ENCODE data around the gene SMPD3.
A peak's percentile ranks its signal among the peaks of the same experiment; 100 is the strongest.

SMPD3 gene

GRCh38 chr16:68417711-68418301, 30.5 kb downstream of the SMPD3 start:
- DNase-seq (ENCODE audit: low read depth in 1 of 2, low spot score in 1 of 2) = peak in 1 of 2 experiments; percentile 44
- TF ChIP-seq POLR2AphosphoS5 (IDR thresholded peaks at IDR 0.05; ENCODE audit: low read depth) = no peak
- no peaks in the 10 kb centered on the region for H3K27me3 ChIP-seq (ENCODE audit: insufficient read depth, poor library complexity, severe bottlenecking)
- H3K27ac ChIP-seq (replicated peaks) = no peak overlapping the region
- no peak overlapping the region for H3K4me3 ChIP-seq (replicated peaks; ENCODE audit: insufficient read depth, low read length)

- H3K4me3 ChIP-seq (replicated peaks; ENCODE audit: insufficient read depth, low read length) = no peak overlapping the region
- no peaks in the 10 kb centered on the region for H3K27me3 ChIP-seq (ENCODE audit: insufficient read depth, poor library complexity, severe bottlenecking)
- TF ChIP-seq POLR2AphosphoS5 (IDR thresholded peaks at IDR 0.05; ENCODE audit: low read depth) (no peak), GABPA (IDR thresholded peaks at IDR 0.05; ENCODE audit: low read depth) (no peak), SPI1 (IDR thresholded peaks at IDR 0.05; ENCODE audit: borderline replicate concordance, low read depth) (no peak), REST (IDR thresholded peaks at IDR 0.05; ENCODE audit: insufficient replicate concordance, low read depth) (no peak)
- TF ChIP-seq, protein P1, sequence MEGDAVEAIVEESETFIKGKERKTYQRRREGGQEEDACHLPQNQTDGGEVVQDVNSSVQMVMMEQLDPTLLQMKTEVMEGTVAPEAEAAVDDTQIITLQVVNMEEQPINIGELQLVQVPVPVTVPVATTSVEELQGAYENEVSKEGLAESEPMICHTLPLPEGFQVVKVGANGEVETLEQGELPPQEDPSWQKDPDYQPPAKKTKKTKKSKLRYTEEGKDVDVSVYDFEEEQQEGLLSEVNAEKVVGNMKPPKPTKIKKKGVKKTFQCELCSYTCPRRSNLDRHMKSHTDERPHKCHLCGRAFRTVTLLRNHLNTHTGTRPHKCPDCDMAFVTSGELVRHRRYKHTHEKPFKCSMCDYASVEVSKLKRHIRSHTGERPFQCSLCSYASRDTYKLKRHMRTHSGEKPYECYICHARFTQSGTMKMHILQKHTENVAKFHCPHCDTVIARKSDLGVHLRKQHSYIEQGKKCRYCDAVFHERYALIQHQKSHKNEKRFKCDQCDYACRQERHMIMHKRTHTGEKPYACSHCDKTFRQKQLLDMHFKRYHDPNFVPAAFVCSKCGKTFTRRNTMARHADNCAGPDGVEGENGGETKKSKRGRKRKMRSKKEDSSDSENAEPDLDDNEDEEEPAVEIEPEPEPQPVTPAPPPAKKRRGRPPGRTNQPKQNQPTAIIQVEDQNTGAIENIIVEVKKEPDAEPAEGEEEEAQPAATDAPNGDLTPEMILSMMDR (IDR thresholded peaks at IDR 0.05; ENCODE audit: insufficient read depth, low read length) = no peak
- DNase-seq (ENCODE audit: low read depth in 1 of 2, low spot score in 1 of 2) = no peak
- H3K27ac ChIP-seq (replicated peaks) = no peak overlapping the region
Measured at GRCh38 chr16:68416057-68417046, 32.0 kb downstream of the SMPD3 start.

DNA sequence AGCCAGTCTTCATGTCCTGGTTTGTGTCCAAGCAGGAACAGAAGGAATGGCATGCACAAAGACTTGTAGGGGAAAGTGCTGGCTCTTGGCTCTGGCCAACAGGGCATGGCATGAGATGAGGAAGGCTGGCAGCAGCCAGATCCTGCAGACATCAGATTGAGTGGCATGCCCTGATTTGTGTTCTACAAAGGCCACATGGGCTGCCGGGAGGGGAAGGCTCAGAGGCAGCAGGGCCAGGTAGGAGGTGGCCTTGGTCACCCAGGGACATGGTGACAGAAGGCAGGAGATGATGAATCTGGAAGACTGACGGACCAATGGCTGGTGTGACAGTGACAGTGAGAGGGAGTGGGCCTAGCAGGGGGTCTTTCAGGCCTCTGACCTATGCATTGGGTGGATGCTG, 33.7 kb downstream of the SMPD3 start:
- TF ChIP-seq REST (IDR thresholded peaks at IDR 0.05; ENCODE audit: insufficient replicate concordance, low read depth) = no peak
- TF ChIP-seq SPI1 (IDR thresholded peaks at IDR 0.05; ENCODE audit: borderline replicate concordance, low read depth) = no peak
- TF ChIP-seq GABPA (IDR thresholded peaks at IDR 0.05; ENCODE audit: low read depth) = no peak
- TF ChIP-seq POLR2AphosphoS5 (IDR thresholded peaks at IDR 0.05; ENCODE audit: low read depth) = no peak
- TF ChIP-seq, protein P1 (IDR thresholded peaks at IDR 0.05; ENCODE audit: insufficient read depth, low read length) = no peak
- Histone ChIP-seq H3K4me3 (replicated peaks; ENCODE audit: insufficient read depth, low read length) (no peak overlapping the region), H3K27me3 (ENCODE audit: insufficient read depth, poor library complexity, severe bottlenecking) (no peaks in the 10 kb centered on the region), H3K27ac (replicated peaks) (no peak overlapping the region)
- DNase-seq (ENCODE audit: low read depth in 1 of 2, low spot score in 1 of 2) = no peak

GRCh38 chr16:68412061-68412460, 36.2 kb downstream of the SMPD3 start:
- no peak overlapping the region for H3K4me3 ChIP-seq (replicated peaks; ENCODE audit: insufficient read depth, low read length)
- TF ChIP-seq SPI1 (IDR thresholded peaks at IDR 0.05; ENCODE audit: borderline replicate concordance, low read depth) (no peak), REST (IDR thresholded peaks at IDR 0.05; ENCODE audit: insufficient replicate concordance, low read depth) (no peak)
- H3K27ac ChIP-seq (replicated peaks) = no peak overlapping the region
- no peak for DNase-seq (ENCODE audit: low read depth in 1 of 2, low spot score in 1 of 2)
- H3K27me3 ChIP-seq (ENCODE audit: insufficient read depth, poor library complexity, severe bottlenecking) = no peaks in the 10 kb centered on the region

Measured in HL-60 (cell line).